Smooth muscle cell (in vitro differentiated cells): Measurements from ENCODE around the gene CDRT15. TPM values are rescaled to one million over a fixed set of nuclear protein-coding genes. Genes with fewer than 3 reads are reported as not detected.
"Not testable (repeated sequence)": the region's sequence is repeated elsewhere in the genome, so short reads cannot be mapped to it uniquely, and the experiment has no call there.

Experiments
- DNase-seq: peaks from one replicate; lab custom pipeline; 2025; ENCODE audit not compliant: unreplicated experiment; lab: John Stamatoyannopoulos, UW
- H2AFZ ChIP-seq: fragments of 200-600 bp; sonication (generic); 2 replicates; pipeline ENCODE4 v1.6.0; 2016; ENCODE audit warnings: antibody characterized with exemption, low read depth, mild to moderate bottlenecking
- H3F3A ChIP-seq: fragments of 200-600 bp; sonication (generic); 2 replicates; pipeline ENCODE4 v1.6.0; 2017; ENCODE audit warnings: antibody characterized with exemption, low read depth
- H3K27ac ChIP-seq: fragments of 200-600 bp; sonication (generic); 2 replicates; pipeline ENCODE4 v1.5.1; 2016; ENCODE audit warnings: low read depth, mild to moderate bottlenecking
- H3K27me3 ChIP-seq: fragments of 200-600 bp; sonication (generic); 2 replicates; pipeline ENCODE4 v1.6.1; 2016; ENCODE audit warnings: low read depth, mild to moderate bottlenecking
- H3K36me3 ChIP-seq: fragments of 200-600 bp; sonication (generic); 2 replicates; pipeline ENCODE4 v1.5.1; 2016; ENCODE audit warnings: low read depth
- H3K4me1 ChIP-seq: fragments of 200-600 bp; sonication (generic); 2 replicates; pipeline ENCODE4 v1.5.1; 2016; ENCODE audit warnings: low read depth
- H3K4me2 ChIP-seq: fragments of 200-600 bp; sonication (generic); 2 replicates; pipeline ENCODE4 v1.6.0; 2016; ENCODE audit warnings: mild to moderate bottlenecking
- H3K4me3 ChIP-seq: fragments of 200-600 bp; sonication (generic); 2 replicates; pipeline ENCODE4 v1.5.1; 2016; ENCODE audit warnings: mild to moderate bottlenecking
- H3K79me2 ChIP-seq: fragments of 200-600 bp; sonication (generic); 2 replicates; pipeline ENCODE4 v1.6.0; 2016; ENCODE audit warnings: low read depth, mild to moderate bottlenecking
- H3K9ac ChIP-seq: fragments of 200-600 bp; sonication (generic); 2 replicates; pipeline ENCODE4 v1.6.0; 2016; ENCODE audit warnings: low read depth
- H3K9me3 ChIP-seq: fragments of 200-600 bp; sonication (generic); replicated peaks from 2 replicates; pipeline ENCODE4 v1.5.1; 2016; ENCODE audit warnings: low read depth
- H4K20me1 ChIP-seq: fragments of 200-600 bp; sonication (generic); 2 replicates; pipeline ENCODE4 v1.6.0; 2016; ENCODE audit warnings: low read depth
- WGBS: methylation state at CpG from one replicate; pipeline ENCODE4 v1.1.7; 2016; ENCODE audit warnings: low lambda C conversion rate; 5-methylcytosine and 5-hydroxymethylcytosine counted together
- polyA plus RNA-seq: library from polyadenylated mRNA; unstranded; fragments of >200 nt; fragmentation: Nextera tagmentation; extraction: Ambion mirVana; gene quantifications from 2 replicates; pipeline ENCODE4 v1.2.1, GENCODE V29; 2016
- total RNA-seq: library from RNA; depleted of rRNA; stranded (reverse); fragments of >200 nt; gene quantifications from 2 replicates; pipeline ENCODE4 v1.2.3, GENCODE V29; 2014
- TF ChIP-seq, protein P1 (sequence below): fragments of 200-600 bp; sonication (generic); IDR thresholded peaks from 2 replicates; pipeline ENCODE4 v1.5.1; 2017; ENCODE audit warnings: borderline replicate concordance, mild to moderate bottlenecking, antibody characterized with exemption; ENCODE audit not compliant: insufficient read depth, poor library complexity, severe bottlenecking

Gene CDRT15
- total and polyA plus RNA-seq, 2 experiments from 2014 or later = not detected

DNA sequence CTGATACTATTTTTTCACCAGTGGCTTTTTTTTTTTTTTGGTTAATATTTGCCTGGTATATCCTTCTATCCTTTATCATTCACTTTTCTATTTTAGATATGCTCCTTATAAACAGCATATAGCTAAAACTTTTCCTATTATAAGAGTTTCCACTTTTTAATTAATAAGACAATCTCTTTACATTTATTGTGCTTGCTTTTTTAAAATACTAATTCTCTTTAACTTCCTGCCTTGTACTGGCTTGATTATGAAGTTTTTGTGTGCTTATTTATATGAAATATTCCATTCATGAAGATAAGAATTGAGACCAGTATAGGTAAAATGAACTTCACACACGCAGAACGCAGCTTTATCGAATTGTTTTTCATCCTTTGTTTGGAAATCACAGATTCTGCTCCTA is 9.0 kb upstream of the CDRT15 start:
- Histone ChIP-seq H4K20me1 (no peaks in the 10 kb centered on the region), H3F3A (no peaks in the 10 kb centered on the region), H2AFZ (no peak overlapping the region), H3K27me3 (peaks cover 4% of the 10 kb centered on the region), H3K36me3 (no peaks in the 10 kb centered on the region), H3K4me2 (no peak overlapping the region), H3K27ac (no peak overlapping the region), H3K79me2 (no peaks in the 10 kb centered on the region), H3K4me3 (no peak overlapping the region), H3K4me1 (peaks cover 12% of the 10 kb centered on the region), H3K9me3 (no peaks in the 10 kb centered on the region), H3K9ac (no peak overlapping the region)
- TF ChIP-seq, protein P1, sequence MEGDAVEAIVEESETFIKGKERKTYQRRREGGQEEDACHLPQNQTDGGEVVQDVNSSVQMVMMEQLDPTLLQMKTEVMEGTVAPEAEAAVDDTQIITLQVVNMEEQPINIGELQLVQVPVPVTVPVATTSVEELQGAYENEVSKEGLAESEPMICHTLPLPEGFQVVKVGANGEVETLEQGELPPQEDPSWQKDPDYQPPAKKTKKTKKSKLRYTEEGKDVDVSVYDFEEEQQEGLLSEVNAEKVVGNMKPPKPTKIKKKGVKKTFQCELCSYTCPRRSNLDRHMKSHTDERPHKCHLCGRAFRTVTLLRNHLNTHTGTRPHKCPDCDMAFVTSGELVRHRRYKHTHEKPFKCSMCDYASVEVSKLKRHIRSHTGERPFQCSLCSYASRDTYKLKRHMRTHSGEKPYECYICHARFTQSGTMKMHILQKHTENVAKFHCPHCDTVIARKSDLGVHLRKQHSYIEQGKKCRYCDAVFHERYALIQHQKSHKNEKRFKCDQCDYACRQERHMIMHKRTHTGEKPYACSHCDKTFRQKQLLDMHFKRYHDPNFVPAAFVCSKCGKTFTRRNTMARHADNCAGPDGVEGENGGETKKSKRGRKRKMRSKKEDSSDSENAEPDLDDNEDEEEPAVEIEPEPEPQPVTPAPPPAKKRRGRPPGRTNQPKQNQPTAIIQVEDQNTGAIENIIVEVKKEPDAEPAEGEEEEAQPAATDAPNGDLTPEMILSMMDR = no peak
- DNase-seq = no peak
- 99% methylated on average over 3 of the region's 3 CpGs for WGBS

DNA sequence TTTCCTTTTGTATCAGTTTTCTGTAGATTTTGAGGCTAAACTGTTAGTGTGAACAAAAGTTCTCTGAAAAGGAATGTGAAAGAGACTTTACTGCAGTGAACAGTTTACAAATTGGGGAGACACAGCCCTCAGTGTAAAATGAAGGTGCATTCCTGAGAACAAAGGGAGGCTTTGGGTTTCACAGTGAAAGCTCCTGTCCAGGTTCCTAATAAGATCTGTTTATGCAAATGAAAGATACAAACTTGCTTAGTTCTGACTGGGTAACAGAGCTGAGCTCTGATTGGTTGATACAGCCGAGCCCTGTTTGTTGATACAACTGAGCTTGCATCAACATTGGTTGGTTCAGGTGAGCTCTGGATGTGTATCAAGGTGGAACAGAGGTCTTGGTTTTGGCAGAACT is 8.3 kb upstream of the CDRT15 start:
- no peak overlapping the region for H3K9ac ChIP-seq
- no peaks in the 10 kb centered on the region for H3K79me2 ChIP-seq
- H3K9me3 ChIP-seq = no peaks in the 10 kb centered on the region
- 100% methylated on average over 1 of the region's 1 CpG for WGBS
- H3K36me3 ChIP-seq = no peaks in the 10 kb centered on the region
- H4K20me1 ChIP-seq = no peaks in the 10 kb centered on the region
- peaks cover 12% of the 10 kb centered on the region for H3K4me1 ChIP-seq
- DNase-seq = no peak
- no peaks in the 10 kb centered on the region for H3F3A ChIP-seq
- TF ChIP-seq, protein P1 = no peak
- no peak overlapping the region for H3K27ac ChIP-seq
- peaks cover 4% of the 10 kb centered on the region for H3K27me3 ChIP-seq
- no peak overlapping the region for H3K4me2 ChIP-seq
- no peak overlapping the region for H3K4me3 ChIP-seq
- no peak overlapping the region for H2AFZ ChIP-seq

GRCh38 chr17:14239271-14239670 is 2.6 kb upstream of the CDRT15 start:
- H3K9me3 ChIP-seq, H3K9ac ChIP-seq, H2AFZ ChIP-seq, H4K20me1 ChIP-seq, H3K79me2 ChIP-seq, H3F3A ChIP-seq, H3K4me1 ChIP-seq, H3K27me3 ChIP-seq, H3K4me3 ChIP-seq, DNase-seq, H3K27ac ChIP-seq, H3K4me2 ChIP-seq, H3K36me3 ChIP-seq: not testable (repeated sequence)
- WGBS = 80% methylated on average over 2 of the region's 5 CpGs

DNA sequence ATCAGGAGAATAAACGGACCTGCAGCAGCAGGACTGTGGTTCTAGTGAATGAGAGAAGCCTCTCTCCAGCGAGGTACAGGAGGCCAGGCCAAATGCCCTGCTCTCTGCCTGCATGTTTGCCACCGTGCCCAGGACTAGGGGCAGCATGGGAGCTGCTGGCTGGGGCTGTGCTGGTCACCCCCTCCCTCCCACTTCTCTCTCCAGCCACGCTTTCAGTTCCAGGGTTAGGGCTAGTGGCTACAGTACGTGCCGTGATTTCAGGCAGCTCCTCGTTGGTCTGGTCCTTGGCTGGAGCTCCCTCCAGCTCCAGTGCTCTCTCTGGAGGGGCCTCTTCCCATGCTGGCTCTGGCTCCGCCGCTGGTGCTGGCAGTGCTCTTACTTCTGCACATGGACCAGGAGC is 630 bp downstream of the CDRT15 start:
- not testable (repeated sequence) for H3K9me3 ChIP-seq, H3K79me2 ChIP-seq, H3F3A ChIP-seq, H3K27ac ChIP-seq, H3K4me2 ChIP-seq, DNase-seq, H3K27me3 ChIP-seq, H4K20me1 ChIP-seq, H3K4me1 ChIP-seq, H3K36me3 ChIP-seq, H3K9ac ChIP-seq, H3K4me3 ChIP-seq, H2AFZ ChIP-seq
- WGBS = 91% methylated on average over 9 of the region's 9 CpGs

- H3K27me3 ChIP-seq, H3K4me1 ChIP-seq, H3K4me3 ChIP-seq, H2AFZ ChIP-seq, H3K79me2 ChIP-seq, H3K4me2 ChIP-seq, H3K9ac ChIP-seq, H4K20me1 ChIP-seq, H3K36me3 ChIP-seq, H3K9me3 ChIP-seq, DNase-seq, H3F3A ChIP-seq, H3K27ac ChIP-seq: not testable (repeated sequence)
- WGBS = 97% methylated on average over 2 of the region's 2 CpGs
These were observed 1.6 kb downstream of the CDRT15 start for GRCh38 chr17:14235047-14235446.

DNA sequence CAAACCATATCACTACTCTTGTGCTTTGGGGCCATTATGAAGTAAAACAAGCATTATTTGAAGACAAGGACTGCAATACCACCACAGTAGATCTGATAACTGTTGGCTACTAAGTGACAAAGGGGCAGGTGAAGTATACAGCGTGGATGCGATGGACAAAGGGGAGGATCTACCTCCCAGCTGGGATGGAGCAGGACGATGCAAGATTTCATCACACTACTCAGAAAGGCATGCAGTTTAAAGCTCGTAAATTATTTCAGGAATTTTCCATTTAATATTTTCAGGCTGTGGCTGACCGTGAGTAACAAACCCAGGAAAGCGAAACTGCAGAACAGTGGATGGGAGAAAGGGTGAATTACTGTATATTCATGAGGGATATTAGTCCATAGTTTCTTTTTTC is 5.5 kb downstream of the CDRT15 start:
- H3K27ac ChIP-seq, H3K4me1 ChIP-seq, DNase-seq, H3K4me2 ChIP-seq, H3K4me3 ChIP-seq, H3K9ac ChIP-seq, H3K79me2 ChIP-seq, H3K27me3 ChIP-seq, H2AFZ ChIP-seq, H3K36me3 ChIP-seq, H3F3A ChIP-seq, H3K9me3 ChIP-seq, H4K20me1 ChIP-seq: not testable (repeated sequence)
- WGBS = 49% methylated on average over 4 of the region's 6 CpGs
